Keratinocyte (primary cell): ENCODE data around the gene CLRN2. TPM values are rescaled to one million over a fixed set of nuclear protein-coding genes. Genes with fewer than 3 reads are reported as not detected.

Experiments
- DNase-seq: peaks from one replicate; pipeline ENCODE4 v3.0.0-alpha.2; 2011; ENCODE audit warnings: low read depth, missing footprints, low spot score
- FAIRE-seq: peaks from 2 replicates; lab custom pipeline; 2011; peaks lifted over from hg19 to GRCh38; lab: Jason Lieb, UNC
- H2AFZ ChIP-seq: 2 replicates; pipeline ENCODE4 v1.6.0; 2012; ENCODE audit warnings: low read length, control low read depth, inconsistent platforms; ENCODE audit not compliant: control insufficient read depth
- H3K27ac ChIP-seq: 2 replicates; pipeline ENCODE4 v1.5.1; 2011; ENCODE audit warnings: low read length; ENCODE audit not compliant: control insufficient read depth, insufficient read depth
- H3K27me3 ChIP-seq: 3 replicates; pipeline ENCODE4 v1.6.0; 2011; ENCODE audit warnings: low read length; ENCODE audit not compliant: control insufficient read depth, insufficient read depth; ENCODE audit errors: extremely low read depth
- H3K36me3 ChIP-seq, 2 experiments: 2 replicates in 1 of 2; 3 replicates in 1 of 2; pipeline ENCODE4 v1.5.1; 2011; ENCODE audit warnings: low read length in 2 of 2, mild to moderate bottlenecking in 1 of 2; ENCODE audit not compliant: control insufficient read depth in 2 of 2, insufficient read depth in 2 of 2; ENCODE audit errors: extremely low read depth in 1 of 2
- H3K4me1 ChIP-seq: 3 replicates; pipeline ENCODE4 v1.5.1; 2011; ENCODE audit warnings: low read length; ENCODE audit not compliant: control insufficient read depth, insufficient read depth; ENCODE audit errors: extremely low read depth
- H3K4me2 ChIP-seq: 3 replicates; pipeline ENCODE4 v1.6.0; 2011; ENCODE audit warnings: low read depth, low read length; ENCODE audit not compliant: control insufficient read depth, insufficient read depth; ENCODE audit errors: extremely low read depth
- H3K4me3 ChIP-seq, 3 experiments: fragments of 200-600 bp in 1 of 3; sonication (generic) in 1 of 3; 2 replicates in 2 of 3; 3 replicates in 1 of 3; pipeline ENCODE4 v1.5.1; 2011 to 2016; ENCODE audit warnings: low read length in 3 of 3, mild to moderate bottlenecking in 3 of 3, control low read depth in 2 of 3, inconsistent platforms in 1 of 3, low read depth in 1 of 3, mixed read lengths in 1 of 3, mixed run types in 1 of 3, moderate library complexity in 1 of 3; ENCODE audit not compliant: control insufficient read depth in 2 of 3, insufficient read depth in 2 of 3; ENCODE audit errors: extremely low read depth in 1 of 3
- H3K79me2 ChIP-seq: 2 replicates; pipeline ENCODE4 v1.6.0; 2012; ENCODE audit warnings: low read length; ENCODE audit not compliant: control insufficient read depth, insufficient read depth
- H3K9ac ChIP-seq: 3 replicates; pipeline ENCODE4 v1.6.0; 2011; ENCODE audit warnings: low read length; ENCODE audit not compliant: control insufficient read depth, insufficient read depth; ENCODE audit errors: extremely low read depth
- H3K9me1 ChIP-seq: 3 replicates; pipeline ENCODE4 v1.6.0; 2011; ENCODE audit warnings: low read length; ENCODE audit not compliant: control insufficient read depth, insufficient read depth; ENCODE audit errors: extremely low read depth
- H3K9me3 ChIP-seq: 2 replicates; pipeline ENCODE4 v1.5.1; 2012; ENCODE audit warnings: low read depth, low read length; ENCODE audit not compliant: control insufficient read depth
- H4K20me1 ChIP-seq: 3 replicates; pipeline ENCODE4 v1.6.0; 2011; ENCODE audit warnings: low read length; ENCODE audit not compliant: control insufficient read depth, insufficient read depth; ENCODE audit errors: extremely low read depth
- CTCF ChIP-seq, 3 experiments: IDR thresholded peaks in 1 of 3; conservative IDR thresholded peaks in 1 of 3; optimal IDR thresholded peaks in 1 of 3; 2 replicates in 2 of 3; 3 replicates in 1 of 3; pipeline versions ENCODE3 to v1.5.1; 2011; ENCODE audit warnings: low read length in 3 of 3, mild to moderate bottlenecking in 3 of 3, moderate library complexity in 2 of 3, control low read depth in 1 of 3, inconsistent platforms in 1 of 3; ENCODE audit not compliant: insufficient read depth in 2 of 3; ENCODE audit errors: extremely low read depth in 1 of 3
- EZH2 ChIP-seq: IDR thresholded peaks from one replicate; pipeline ENCODE4 v1.6.1; 2012; ENCODE audit warnings: inconsistent platforms, mild to moderate bottlenecking, low read length, moderate library complexity
- dilution Hi-C: fragments of 300-500 bp; cut with MboI; formaldehyde crosslinking; loops from one replicate; pipeline ENCODE4 v1.7.0; 2020; ENCODE audit warnings: low sequenced_read_pairs; ENCODE audit not compliant: extremely low pct_ligation_motif_present
- polyA plus RNA-seq, 5 experiments: library from polyadenylated mRNA; depleted of rRNA in 3 of 5; stranded (reverse) in 3 of 5; stranded (forward) in 1 of 5; unstranded in 1 of 5; fragments of >200 nt; gene quantifications; 1 replicate in 1 of 5; 2 replicates in 3 of 5; 3 replicates in 1 of 5; pipeline versions ENCODE4 v1.2.1 to v1.2.3, GENCODE V29; 2011 to 2012; ENCODE audit warnings: missing spikeins in 2 of 5, low read depth in 1 of 5, low replicate concordance in 1 of 5

CLRN2 gene
- polyA plus RNA-seq, 1 donor (not counting 4 experiments of a cell fraction or from before 2014, with no cell fraction given): not detected

- H3K27ac ChIP-seq: no peak overlapping the region
- H3K9me3 ChIP-seq: no peaks in the 10 kb centered on the region
- no peak overlapping the region for H3K4me3 ChIP-seq
- TF ChIP-seq CTCF (optimal IDR thresholded peaks at IDR 0.05 in 1 of 3, IDR thresholded peaks at IDR 0.05 in 1 of 3, conservative IDR thresholded peaks at IDR 0.05 in 1 of 3; ENCODE audit: extremely low read depth in 1 of 3, insufficient read depth in 2 of 3, low read length in 3 of 3): no peak
- no peak for TF ChIP-seq EZH2
- no peak overlapping the region for H2AFZ ChIP-seq
- H3K4me2 ChIP-seq: no peak overlapping the region
- peaks cover 4% of the 10 kb centered on the region for H3K4me1 ChIP-seq
- H3K79me2 ChIP-seq: no peaks in the 10 kb centered on the region
- H3K27me3 ChIP-seq: no peaks in the 10 kb centered on the region
- H3K36me3 ChIP-seq: no peaks in the 10 kb centered on the region
- dilution Hi-C loops: no loop called here
- no peaks in the 10 kb centered on the region for H3K9me1 ChIP-seq
- no peak for DNase-seq
- H3K9ac ChIP-seq: no peak overlapping the region
- no peaks in the 10 kb centered on the region for H4K20me1 ChIP-seq
- no peak for FAIRE-seq
Measured at GRCh38 chr4:17556498-17556897, 41.5 kb downstream of the CLRN2 start.

GRCh38 chr4:17557880-17558279, 42.9 kb downstream of the CLRN2 start:
- Histone ChIP-seq H3K27me3 (no peaks in the 10 kb centered on the region), H3K9me1 (no peaks in the 10 kb centered on the region), H4K20me1 (no peaks in the 10 kb centered on the region), H3K36me3 (no peaks in the 10 kb centered on the region), H3K9ac (no peak overlapping the region), H2AFZ (no peak overlapping the region), H3K4me3 (no peak overlapping the region), H3K27ac (no peak overlapping the region), H3K4me1 (peaks cover 4% of the 10 kb centered on the region), H3K4me2 (no peak overlapping the region), H3K79me2 (no peaks in the 10 kb centered on the region), H3K9me3 (no peaks in the 10 kb centered on the region)
- dilution Hi-C loops: no loop called here
- TF ChIP-seq EZH2: no peak
- no peak for TF ChIP-seq CTCF (optimal IDR thresholded peaks at IDR 0.05 in 1 of 3, IDR thresholded peaks at IDR 0.05 in 1 of 3, conservative IDR thresholded peaks at IDR 0.05 in 1 of 3; ENCODE audit: extremely low read depth in 1 of 3, insufficient read depth in 2 of 3, low read length in 3 of 3)
- FAIRE-seq: no peak
- DNase-seq: no peak
